Measurements from ENCODE around the gene LRRC75A. TPM values are rescaled to one million over a fixed set of nuclear protein-coding genes. Genes with fewer than 3 reads are reported as not detected.

The LRRC75A gene
- total and polyA plus RNA-seq, 2 experiments from 2014 or later = 9.0 to 23.1 TPM

Other genes with a start within 250 kb of the LRRC75A start
- 55.3 and 88.4 TPM in 2 replicates for gene CENPV, start 138.7 kb downstream of the LRRC75A start, total RNA-seq
- 67.1 and 91.8 TPM in 2 replicates for gene CENPV, start 138.7 kb downstream of the LRRC75A start, polyA plus RNA-seq
- gene UBB, start 111.1 kb downstream of the LRRC75A start, total RNA-seq = 1,467 and 1,491 TPM in 2 replicates
- gene UBB, start 111.1 kb downstream of the LRRC75A start, polyA plus RNA-seq = 1,854 and 2,609 TPM in 2 replicates
- gene TRPV2, start 76.6 kb downstream of the LRRC75A start, total RNA-seq = 0.09 and 0.28 TPM in 2 replicates
- 0.72 and 0.93 TPM in 2 replicates for gene TRPV2, start 76.6 kb downstream of the LRRC75A start, polyA plus RNA-seq
- 9.9 and 24.1 TPM in 2 replicates for gene ZNF287, start 77.0 kb upstream of the LRRC75A start, total RNA-seq
- gene ZNF287, start 77.0 kb upstream of the LRRC75A start, polyA plus RNA-seq = 13.0 and 28.9 TPM in 2 replicates
- gene ZNF624, start 161.7 kb upstream of the LRRC75A start, total RNA-seq = 3.3 and 6.9 TPM in 2 replicates
- gene ZNF624, start 161.7 kb upstream of the LRRC75A start, polyA plus RNA-seq = 2.5 and 3.9 TPM in 2 replicates
- gene CCDC144A, start 198.0 kb upstream of the LRRC75A start, total RNA-seq = 0.11 and 0.15 TPM in 2 replicates
- 0.24 and 1.1 TPM in 2 replicates for gene CCDC144A, start 198.0 kb upstream of the LRRC75A start, polyA plus RNA-seq

Data from cardiac muscle cell (in vitro differentiated cells and primary cell).